ENCODE results near the gene ATP6V0E1.
A peak's percentile ranks its signal among the peaks of the same experiment; 100 is the strongest.
"Not testable (repeated sequence)": the region's sequence is repeated elsewhere in the genome, so short reads cannot be mapped to it uniquely, and the experiment has no call there.

The ATP6V0E1 gene

DNA sequence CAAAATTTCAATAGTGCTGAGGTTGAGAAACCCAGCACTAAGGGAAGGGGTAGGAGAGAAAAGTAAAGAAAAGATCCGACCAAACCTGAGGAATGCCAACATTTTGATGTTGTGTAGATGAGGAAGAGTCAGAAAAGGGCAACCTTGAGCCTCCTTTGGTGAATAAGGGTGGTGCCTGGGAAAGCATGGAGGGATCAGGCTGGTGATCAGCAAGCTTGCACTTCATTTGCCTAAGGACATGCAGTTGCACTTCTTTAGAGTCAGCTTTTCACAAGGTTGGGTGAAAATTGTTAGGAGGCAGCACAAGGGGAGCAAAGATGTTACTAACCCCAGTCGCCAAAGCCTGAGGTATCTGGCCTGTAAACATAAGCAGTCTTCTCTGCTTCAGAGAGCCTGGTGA, 20.4 kb downstream of the ATP6V0E1 start:
- no peak for DNase-seq (ENCODE audit: low read depth)

DNA sequence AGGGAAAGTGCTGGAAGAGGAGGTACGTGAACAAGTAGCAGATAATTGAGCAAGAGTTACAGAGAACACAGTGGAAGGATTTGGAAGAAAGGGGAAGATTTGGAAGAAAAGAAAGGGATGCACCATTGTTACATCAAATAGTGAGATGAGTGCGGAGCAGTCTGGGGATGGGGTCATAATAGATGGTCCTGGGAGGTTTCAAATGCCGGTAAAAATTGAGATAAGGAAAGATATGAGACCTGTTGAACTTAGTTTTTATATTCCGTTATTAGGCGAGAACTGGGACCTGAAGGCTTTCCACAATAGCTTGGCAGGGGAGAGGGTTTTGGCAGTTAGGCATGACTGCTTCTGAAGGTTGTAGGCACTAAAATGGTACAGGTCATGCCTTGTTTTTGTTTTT, 20.9 kb downstream of the ATP6V0E1 start:
- no peak for DNase-seq (ENCODE audit: low read depth)

DNA sequence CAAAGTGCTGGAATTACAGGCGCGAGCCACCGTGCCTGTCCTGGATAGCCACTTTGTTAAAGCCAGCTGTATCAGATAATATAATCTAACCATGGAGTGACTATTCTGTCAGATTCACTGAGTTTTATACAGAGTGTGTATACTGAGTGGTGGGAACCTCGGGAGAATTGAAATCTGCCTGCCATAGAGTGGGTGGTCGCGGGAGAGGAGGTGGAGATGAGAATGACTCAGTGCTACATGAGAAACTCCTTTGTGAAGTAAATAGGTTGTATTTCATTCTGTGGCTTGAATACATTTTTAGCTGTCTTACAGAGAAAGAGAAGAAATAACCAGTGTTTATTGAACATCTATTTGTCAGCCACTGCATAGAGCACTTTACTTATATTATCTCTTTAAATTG, 26.4 kb downstream of the ATP6V0E1 start:
- DNase-seq (ENCODE audit: low read depth), result no peak

DNA sequence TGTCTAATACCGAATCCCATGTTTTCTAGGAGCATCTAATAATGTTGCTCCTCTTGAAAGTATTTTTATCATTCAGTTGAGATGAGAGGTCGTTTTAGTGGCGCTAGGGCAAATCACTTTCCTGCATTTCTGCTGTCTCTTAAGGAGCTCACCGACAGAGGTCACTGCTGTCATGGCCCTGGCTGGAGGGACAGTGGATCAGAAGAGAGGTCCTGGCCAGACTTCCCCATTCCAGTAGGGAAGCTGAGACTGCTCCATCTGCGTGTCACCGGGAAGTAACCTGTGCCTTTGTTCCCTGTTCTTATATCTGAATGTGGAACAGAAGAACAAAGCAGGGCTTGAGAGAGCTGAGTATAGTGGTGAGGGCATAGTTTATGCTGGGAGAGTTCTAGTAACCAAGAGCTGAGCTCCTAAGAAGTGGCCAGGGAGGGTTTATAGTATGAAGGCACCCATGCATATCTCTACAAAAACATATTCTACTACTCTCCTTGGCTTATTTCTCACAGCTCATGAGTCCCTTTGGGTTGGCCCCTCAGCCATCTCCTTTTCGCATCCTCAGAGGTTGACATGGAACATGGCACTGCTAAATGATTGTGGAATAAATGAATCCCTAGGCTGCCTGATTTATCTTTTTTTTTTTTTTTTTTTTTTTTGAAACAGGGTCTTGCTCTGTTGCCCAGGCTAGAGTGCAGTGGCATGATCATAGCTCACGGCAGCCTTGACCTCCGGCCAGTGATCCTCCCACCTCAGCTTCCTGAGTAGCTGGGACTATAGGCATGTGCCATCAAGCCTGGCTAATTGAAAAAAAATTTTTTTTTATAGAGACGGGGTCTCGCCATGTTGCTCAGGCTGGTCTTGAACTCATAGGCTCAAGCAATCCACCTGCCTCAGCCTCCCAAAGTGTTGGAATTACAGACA, 27.2 kb downstream of the ATP6V0E1 start:
- no peak for DNase-seq (ENCODE audit: low read depth)

DNA sequence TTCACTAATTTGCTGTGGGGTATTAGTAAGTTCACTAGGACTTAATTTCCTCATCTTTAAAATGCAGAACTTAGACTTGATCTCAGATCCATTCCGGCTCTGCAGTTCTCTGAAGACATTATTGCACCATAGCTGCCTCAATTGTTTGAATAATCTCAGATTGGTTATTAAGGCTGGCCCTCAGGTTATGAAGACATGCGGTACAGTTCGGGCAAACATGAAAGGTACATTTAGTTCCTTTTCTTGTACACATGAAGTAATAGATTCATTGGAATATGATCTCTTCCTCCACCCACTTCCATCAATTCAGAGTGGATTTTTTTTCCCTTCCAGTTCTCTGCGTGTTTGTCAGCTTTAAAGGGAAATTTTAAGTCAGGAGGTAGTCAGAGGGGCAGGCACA, 28.0 kb downstream of the ATP6V0E1 start:
- no peak for DNase-seq (ENCODE audit: low read depth)

DNA sequence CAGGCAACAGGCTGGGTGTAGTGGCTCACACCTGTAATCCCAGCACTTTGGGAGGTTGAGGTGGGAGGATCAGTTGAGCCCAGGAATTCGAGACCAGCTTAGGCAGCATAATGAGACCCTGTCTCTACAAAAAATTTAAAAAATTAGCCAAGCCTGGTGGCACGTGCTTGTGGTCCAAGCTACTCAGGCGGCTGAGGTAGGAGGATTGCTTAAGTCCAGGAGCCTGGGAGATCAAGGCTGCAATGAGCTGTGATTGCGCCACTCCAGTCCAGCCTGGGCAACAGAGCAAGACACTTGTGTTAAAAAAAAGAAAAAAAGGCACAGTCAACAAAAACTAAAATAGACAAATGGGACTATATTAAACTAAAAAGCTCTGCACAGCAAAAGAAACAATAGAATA, 29.3 kb downstream of the ATP6V0E1 start:
- DNase-seq (ENCODE audit: low read depth), result no peak

DNA sequence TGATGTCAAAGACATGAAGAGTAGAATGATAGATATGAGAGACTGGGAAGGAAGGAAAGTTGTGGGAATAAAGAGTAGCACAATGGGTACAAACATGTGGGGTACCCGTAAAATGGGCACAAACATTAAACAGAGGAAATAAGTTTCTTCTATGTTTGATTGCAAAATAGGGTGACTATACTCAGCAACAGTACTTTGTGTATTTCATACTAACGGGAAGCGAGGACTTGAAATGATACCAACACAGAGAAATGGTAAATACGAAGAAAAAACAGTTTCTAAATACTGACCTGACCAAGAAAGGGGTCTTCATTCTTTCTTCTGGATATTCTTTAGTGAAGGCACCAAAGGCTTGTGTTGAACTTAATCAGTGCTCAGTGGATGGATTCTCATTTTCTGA, 31.1 kb downstream of the ATP6V0E1 start:
- no peak for DNase-seq (ENCODE audit: low read depth)

DNA sequence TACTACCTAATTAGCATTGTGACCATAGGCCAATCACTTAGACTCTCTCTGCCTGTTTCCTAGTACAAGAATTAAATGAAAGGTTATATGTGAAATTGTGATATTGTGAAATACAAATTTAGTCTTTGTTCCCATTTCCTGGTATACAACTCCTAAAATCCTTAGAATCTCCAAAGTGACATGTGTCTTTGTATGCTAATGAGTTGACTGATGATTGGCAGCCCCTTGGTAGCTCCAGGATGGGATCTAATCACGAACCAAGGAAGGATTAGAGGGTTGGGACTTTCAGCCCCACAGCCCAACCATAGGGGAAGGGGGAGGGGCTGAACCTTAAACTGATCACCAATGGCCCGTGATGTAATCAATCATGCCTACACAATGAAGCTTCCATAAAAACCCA, 31.6 kb downstream of the ATP6V0E1 start:
- DNase-seq (ENCODE audit: low read depth), result no peak

DNA sequence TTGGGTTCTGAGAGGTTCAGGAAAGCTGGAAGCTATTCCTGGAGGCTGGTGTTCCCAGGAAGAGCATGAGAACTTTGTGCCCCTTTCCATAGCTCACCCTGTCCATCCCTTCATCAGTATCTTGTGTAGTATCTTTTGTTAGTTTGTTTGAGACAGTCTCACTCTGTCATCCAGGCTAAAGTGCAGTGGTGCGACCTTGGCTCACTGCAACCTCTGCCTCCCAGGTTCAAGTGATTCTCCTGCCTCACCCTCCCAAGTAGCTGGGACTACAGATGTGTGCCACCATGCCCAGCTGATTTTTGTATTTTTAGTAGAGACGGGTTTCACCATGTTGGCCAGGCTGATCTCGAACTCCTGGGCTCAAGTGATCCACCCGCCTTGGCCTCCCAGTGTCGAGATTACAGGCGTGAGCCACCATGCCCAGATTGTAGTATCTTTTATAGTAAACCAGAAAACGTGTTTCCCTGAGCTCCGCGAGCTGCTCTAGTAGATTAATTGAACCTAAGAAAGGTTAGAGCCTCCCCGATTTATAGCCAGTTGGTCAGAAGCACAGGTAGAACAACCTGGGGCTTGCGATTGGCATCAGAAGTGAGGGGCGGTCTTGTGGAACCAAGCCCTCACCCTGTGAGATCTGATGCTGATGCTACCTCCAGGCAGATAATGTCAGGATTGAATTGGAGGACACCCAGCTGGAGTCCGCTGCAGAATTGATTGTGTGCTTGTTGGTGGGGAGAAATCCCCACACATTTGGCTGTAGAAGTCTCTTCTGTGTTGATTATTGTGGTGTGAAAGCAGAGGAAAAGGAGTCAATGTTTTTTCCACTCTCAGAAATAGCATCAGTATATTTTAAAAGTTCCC, 32.3 kb downstream of the ATP6V0E1 start:
- no peak for DNase-seq (ENCODE audit: low read depth)

DNA sequence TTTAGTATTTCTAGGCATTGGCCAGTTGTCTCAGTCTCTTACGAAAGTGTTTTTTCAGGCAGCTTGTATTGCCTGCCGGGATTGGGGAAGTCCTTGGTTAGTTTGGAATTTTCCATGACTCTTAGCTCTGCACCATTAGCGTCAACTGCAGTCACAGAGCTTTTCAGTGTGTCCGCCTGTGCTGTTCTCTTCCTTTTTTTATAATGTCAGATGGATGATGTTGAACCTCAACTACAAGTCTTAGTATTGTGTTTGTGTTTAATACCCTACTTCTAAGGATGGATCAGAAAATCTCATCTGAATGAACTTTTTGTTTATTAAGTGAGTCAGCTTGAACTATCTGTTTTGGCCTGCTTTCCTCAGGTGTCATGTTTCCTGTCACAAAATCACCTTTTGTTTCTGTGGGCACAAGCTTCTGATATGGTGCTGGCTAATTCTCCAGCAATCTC, 33.1 kb downstream of the ATP6V0E1 start:
- DNase-seq (ENCODE audit: low read depth), result peak; percentile 35

DNA sequence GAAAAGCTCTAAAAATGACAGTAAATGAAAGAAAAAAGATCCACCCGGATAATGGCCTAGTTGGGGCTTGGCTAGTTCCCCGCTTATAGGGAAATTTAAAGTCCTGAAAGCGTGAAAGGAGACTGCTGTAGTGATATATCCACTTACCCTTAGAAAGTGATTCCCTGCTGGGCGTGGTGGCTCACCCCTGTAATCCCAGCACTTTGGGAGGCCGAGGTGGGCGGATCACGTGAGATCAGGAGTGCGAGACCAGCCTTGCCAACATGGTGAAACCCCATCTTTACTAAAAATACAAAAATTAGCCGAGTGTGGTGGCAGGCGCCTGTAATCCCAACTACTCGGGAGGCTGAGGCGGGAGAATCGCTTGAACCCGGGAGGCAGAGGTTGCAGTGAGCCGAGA, 33.5 kb downstream of the ATP6V0E1 start:
- DNase-seq (ENCODE audit: low read depth), result not testable (repeated sequence)

DNA sequence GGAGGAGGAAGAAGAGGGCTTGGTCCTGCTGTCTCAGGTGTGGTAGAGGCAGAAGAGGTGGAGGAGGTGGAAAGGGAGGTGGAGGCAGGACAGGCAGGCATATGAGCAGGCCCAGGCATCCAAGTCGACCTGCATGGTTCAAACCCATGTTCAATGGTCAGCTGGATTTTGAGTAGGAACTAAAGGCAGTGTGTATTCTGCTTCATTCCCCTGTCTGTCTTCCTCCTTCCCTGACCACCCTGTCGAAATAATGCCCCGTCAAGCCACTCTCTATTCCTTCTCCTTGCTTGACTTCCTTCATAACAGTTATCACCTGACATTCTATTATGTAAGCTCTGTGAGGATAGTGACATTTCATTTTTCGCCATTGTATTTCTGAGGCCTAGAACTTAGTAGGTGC, 34.8 kb downstream of the ATP6V0E1 start:
- DNase-seq (ENCODE audit: low read depth), result no peak

DNA sequence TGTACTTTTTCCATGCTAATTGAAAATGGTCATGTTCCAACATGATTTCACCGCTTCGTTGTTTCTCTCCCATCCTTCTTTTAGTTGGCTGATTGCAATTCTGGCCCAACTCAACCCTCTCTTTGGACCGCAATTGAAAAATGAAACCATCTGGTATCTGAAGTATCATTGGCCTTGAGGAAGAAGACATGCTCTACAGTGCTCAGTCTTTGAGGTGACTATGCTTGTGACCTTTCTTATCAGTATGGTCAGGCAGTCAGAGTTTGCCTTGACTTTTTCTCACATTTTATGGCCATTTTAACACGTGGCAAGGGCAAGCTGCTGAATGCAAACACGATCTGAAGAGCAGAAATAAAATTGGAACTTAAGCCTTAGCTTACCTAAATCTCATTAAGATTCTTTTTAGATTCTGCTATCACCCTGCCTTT, 36.6 kb downstream of the ATP6V0E1 start:
- no peak for DNase-seq (ENCODE audit: low read depth)

DNA sequence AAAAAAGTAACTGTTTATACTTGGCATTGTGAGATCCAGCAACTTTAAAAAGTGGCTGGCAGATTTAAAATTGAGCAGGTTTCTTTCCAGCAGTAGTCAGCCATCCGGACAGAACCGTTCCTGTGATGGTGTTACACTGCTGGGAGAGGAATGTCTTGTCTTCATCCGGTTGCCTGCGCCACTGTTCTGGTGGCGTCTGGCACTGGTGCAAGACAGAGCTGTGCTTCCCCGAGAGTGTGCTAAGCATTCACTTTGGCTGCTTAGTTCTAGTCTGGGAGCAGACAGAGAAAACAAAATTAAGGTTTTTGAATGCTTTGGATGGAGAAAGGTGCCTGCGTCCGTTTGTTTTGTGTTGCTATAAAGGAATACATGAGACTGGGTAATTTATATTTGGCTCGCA, 37.1 kb downstream of the ATP6V0E1 start:
- no peak for DNase-seq (ENCODE audit: low read depth)

DNA sequence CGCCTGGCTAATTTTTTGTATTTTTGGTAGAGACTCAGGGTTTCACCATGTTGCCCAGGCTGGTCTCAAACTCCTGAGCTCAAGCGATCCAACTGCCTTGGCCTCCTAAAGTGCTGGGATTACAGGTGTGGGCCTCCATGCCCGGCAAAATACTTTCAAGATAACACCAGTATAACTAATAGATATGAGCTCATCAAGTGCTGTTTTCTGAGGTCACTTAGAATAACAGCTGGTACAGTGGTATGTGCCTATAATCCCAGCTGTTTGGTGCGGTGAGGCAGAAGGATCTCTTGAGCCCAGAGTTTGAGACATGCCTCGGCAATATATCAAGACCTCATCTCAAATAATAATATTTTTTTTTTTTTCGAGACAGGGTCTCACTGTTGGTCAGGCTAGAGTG, 42.1 kb downstream of the ATP6V0E1 start:
- DNase-seq (ENCODE audit: low read depth), result no peak

DNA sequence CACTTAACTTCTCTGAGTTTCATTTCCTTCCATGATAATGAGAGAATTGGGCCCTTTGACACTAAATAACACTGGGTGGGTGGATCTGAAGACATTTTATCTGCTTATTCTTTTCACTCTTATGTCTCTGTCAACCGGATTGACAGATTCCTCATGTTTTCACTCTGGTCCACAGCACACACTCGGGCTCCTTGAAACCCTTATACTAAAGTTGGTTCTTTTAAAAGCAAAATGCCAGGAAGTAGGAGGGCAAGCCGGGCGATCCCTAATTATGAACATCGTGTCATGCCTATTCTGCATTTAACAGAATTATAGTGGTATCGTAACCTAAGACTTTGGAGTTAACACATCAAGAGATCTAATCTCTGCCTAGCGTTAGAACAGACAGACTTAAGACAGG, 44.3 kb downstream of the ATP6V0E1 start:
- no peak for DNase-seq (ENCODE audit: low read depth)

DNA sequence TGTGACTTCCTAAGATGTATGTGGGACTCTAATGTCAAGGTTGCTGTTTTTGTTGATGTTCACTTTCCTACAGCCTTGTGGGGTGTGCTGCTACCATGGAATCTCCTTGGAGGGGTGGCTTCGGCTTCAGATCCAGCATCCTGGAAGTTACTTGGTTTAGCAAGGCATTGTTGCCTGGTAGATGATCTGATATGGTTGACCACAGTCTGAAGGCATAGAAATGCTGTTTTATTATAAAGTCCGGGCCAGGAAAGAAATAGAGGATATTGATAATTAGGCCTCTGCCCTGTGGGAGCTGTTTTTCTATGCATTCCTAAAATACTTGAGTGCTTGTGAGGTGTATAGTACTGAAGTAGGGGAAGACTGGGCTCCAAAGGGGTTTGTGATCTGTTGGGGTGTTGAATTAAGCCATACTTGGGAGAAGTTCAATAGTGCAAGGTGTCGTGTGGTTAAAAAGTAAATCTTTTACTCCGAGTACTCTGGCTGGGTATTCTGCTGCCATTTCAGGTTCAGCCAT, 45.3 kb downstream of the ATP6V0E1 start:
- no peak for DNase-seq (ENCODE audit: low read depth)

DNA sequence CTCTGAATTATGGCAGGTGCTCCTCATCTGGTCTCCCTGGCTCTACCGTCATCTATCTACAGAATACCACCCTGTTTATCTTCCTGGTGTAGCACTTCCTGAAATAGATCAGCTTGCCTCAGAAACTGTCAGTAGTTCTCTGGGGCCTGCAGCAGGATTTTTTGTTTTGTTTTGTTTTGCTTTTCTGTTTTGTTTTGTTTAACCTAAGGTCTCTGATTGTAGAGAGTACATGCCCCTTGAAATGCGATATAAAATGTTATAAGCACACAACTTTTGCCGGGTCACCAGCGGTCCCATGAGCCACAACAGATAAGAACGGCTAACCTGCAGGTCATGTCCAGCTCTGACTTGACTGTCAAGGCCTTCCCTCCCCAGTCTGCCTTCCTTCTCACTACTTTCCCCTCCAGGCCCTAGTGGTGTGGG, 45.9 kb downstream of the ATP6V0E1 start:
- no peak for DNase-seq (ENCODE audit: low read depth)

DNA sequence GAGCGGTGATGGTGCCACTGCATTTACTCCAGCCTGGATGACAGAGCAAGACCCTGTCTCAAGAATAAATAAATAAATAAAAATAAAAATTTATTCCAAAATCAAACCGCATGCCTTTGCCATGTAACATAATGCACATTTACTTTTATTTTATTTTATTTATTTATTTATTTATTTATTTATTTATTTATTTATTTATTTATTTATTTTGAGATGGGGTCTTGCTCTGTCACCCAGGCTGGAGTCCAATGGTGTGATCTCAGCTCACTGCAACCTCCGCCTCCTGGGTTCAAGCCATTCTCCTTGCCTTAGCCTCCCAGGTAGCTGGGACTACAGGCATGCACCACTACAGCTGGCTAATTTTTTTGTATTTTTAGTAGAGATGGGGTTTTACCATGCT, 48.5 kb downstream of the ATP6V0E1 start:
- DNase-seq (ENCODE audit: low read depth), result not testable (repeated sequence)

DNA sequence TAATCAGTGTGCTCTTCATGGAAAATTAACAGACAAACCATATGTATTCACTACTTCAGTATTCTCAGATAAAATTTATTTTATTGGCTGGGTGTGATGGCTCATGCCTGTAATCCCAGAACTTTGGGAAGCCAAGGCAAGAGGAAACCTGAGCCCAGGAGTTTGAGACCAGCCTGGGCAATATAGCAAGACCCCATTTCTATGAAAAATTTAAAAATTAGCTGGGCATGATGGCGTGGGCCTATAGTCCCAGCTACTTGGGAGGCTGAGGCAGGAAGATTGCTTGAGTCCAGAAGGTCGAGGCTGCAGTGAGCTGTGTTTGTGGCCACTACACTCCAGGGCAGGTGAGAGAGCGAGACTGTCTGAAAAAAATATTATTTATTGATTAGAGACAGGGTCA, 49.2 kb downstream of the ATP6V0E1 start:
- no peak for DNase-seq (ENCODE audit: low read depth)

DNA sequence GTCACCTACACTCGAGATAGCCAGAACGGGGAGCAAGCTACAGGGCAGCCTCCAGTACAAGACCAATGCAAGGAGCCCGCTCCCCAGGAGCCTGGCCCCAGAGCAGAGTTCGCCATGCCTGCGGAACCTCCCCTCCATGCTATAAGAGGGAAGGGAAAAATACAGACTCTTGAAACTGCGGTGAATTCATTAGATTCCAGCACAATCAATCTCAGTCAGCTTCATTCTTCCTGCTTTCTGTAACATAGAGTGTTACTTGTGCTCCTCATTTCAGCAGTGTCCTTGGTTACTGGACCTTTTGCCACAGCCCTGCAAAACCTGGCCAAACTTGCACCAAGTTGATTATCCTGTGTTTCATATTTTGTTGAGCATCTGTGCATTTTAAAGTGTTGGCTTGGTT, 50.4 kb downstream of the ATP6V0E1 start:
- DNase-seq (ENCODE audit: low read depth), result no peak

DNA sequence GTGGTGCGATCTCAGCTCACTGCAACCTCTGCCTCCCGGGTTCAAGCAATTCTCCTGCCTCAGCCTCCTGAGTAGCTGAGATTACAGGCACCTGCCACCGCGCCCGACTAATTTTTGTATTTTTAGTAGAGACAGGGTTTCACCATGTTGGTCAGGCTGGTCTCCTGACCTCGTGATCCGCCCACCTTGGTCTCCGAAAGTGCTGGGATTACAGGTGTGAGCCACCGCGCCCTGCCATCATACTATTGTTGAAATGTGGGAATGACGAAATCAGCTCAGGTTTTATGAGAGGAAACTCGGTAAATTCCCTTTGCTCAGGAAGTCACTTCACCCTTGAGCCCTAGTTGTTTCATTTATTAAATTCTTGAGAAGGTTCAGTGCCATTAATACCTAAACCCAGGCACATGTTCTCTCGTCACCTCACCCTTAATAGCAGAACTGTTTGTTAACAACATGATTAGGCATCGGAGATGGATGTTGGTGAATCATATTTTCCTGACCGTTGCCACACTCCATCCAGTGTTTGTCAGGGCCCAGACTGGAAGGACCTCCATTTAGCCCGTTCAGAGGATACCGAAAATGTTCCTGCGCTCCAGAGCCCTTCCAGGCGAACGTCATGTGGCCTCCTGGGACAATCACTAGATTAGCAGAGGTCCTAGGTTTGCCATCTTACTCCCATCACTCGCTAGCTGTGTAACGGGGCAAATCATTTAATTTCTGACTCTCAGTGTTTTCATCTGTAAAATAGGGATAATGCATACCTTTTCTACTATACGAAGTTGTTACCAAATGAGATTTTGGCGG, 52.5 kb downstream of the ATP6V0E1 start:
- DNase-seq (ENCODE audit: low read depth), result no peak

Measured in fibroblast of the conjunctiva (primary cell).